H7 (cell line): ENCODE measurements around the gene KRT82. TPM values are rescaled to one million over a fixed set of nuclear protein-coding genes. Genes with fewer than 3 reads are reported as not detected.

Source experiments
- DNase-seq: peaks from one replicate; pipeline ENCODE4 v3.0.0; 2012
- H3K27me3 ChIP-seq: 2 replicates; pipeline ENCODE4 v1.6.0; 2011; ENCODE audit warnings: mild to moderate bottlenecking, low read length; ENCODE audit not compliant: control insufficient read depth, insufficient read depth
- H3K36me3 ChIP-seq: replicated peaks from 2 replicates; pipeline ENCODE4 v1.5.1; 2011; ENCODE audit warnings: low read length; ENCODE audit not compliant: control insufficient read depth, insufficient read depth
- H3K4me3 ChIP-seq: 2 replicates; pipeline ENCODE4 v1.5.1; 2011; ENCODE audit warnings: low read depth, mild to moderate bottlenecking, control low read depth, low read length, moderate library complexity; ENCODE audit not compliant: insufficient read depth
- total RNA-seq: library from RNA; depleted of rRNA; stranded (reverse); fragments of >200 nt; shearing (Covaris generic); gene quantifications from 2 replicates; pipeline ENCODE4 v1.2.3, GENCODE V29; 2014

The KRT82 gene
- total RNA-seq, 1 experiment from 2014 or later = not detected

DNA sequence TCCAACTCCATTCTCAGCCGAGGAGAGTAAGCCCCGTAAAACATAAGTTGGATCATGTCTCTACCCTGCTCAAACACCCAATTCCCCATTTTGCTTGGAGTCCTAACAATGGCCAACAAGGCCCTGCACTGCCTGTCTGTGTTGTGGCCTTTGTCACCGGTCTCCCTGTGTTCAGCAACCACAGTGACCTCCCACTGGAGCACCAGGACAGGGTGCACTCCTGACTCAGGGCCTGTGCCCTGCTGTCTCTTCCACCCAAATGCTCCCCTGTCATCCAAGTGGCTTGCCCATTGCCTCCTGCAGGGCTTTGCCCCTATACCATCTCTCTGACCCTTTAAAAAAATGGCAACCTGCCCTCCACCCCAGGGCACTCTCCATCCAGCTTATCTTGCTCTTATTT, 34.4 kb downstream of the KRT82 start:
- Histone ChIP-seq H3K36me3 (no peaks in the 10 kb centered on the region), H3K27me3 (no peaks in the 10 kb centered on the region; the same call in 1 of the 2 replicates), H3K4me3 (no peak overlapping the region)
- no peak for DNase-seq

GRCh38 chr12:52370926-52371608, 35.1 kb downstream of the KRT82 start:
- Histone ChIP-seq H3K4me3 (no peak overlapping the region), H3K27me3 (no peaks in the 10 kb centered on the region; the same call in 1 of the 2 replicates), H3K36me3 (no peaks in the 10 kb centered on the region)
- DNase-seq = no peak

- no peaks in the 10 kb centered on the region; the same call in 1 of the 2 replicates for H3K27me3 ChIP-seq
- no peaks in the 10 kb centered on the region for H3K36me3 ChIP-seq
- DNase-seq = no peak
- no peak overlapping the region for H3K4me3 ChIP-seq
Measured at GRCh38 chr12:52369809-52370208, 36.3 kb downstream of the KRT82 start.

GRCh38 chr12:52369211-52369610, 36.9 kb downstream of the KRT82 start:
- Histone ChIP-seq H3K4me3 (no peak overlapping the region), H3K27me3 (no peaks in the 10 kb centered on the region; the same call in 1 of the 2 replicates), H3K36me3 (no peaks in the 10 kb centered on the region)
- DNase-seq = no peak

- no peak overlapping the region for H3K4me3 ChIP-seq
- no peaks in the 10 kb centered on the region for H3K36me3 ChIP-seq
- H3K27me3 ChIP-seq = no peaks in the 10 kb centered on the region; the same call in 1 of the 2 replicates
- no peak for DNase-seq
Measured at GRCh38 chr12:52368508-52368907, 37.6 kb downstream of the KRT82 start.

GRCh38 chr12:52367876-52368275, 38.3 kb downstream of the KRT82 start:
- no peaks in the 10 kb centered on the region for H3K36me3 ChIP-seq
- H3K4me3 ChIP-seq = no peak overlapping the region
- no peaks in the 10 kb centered on the region; the same call in 1 of the 2 replicates for H3K27me3 ChIP-seq
- no peak for DNase-seq

DNA sequence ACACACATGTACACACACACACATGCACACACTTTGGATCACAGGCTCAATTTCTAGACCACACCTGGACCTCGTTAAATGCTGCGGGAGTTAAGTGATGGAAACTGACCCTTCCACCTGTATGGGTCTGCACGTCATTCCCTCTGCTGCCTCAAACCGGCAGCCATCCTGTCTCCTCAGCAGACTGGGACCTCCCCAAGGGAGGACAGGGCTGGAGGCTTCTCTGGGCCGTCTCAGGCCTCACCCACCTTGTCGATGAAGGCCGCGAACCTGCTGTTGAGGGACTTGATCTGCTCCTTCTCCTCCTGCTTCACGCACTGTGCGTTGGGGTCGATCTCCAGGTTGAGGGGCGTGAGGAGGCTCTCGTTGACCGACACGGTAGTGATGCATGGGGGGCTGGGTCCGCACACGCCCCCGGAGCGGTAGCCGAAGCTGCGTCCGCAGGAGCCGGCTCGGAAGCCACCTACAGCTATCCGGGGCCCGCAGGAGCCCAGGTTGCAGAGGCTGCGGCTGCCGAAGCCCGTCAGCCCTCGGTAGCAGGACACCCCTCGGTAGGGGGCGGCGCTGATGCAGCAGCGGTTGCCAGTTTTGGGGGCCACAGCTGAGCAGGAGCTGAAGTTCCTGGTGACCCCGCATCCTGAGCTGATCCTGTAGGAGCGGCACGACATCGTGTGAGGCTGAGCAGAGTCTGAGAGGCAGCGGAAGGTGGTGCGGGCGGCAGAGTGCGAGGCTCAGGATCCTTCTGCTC, 39.2 kb downstream of the KRT82 start, which contains the start of gene KRT85:
KRT85 (minus strand) TSS at position 744 of the 748 bp plus-strand sequence; CDS start at position 668, 76 bp downstream.
- Histone ChIP-seq H3K36me3 (no peaks in the 10 kb centered on the region), H3K4me3 (no peak within 1 kb of the TSS), H3K27me3 (no peaks in the 10 kb centered on the region; the same call in 1 of the 2 replicates)
- DNase-seq = no peak

DNA sequence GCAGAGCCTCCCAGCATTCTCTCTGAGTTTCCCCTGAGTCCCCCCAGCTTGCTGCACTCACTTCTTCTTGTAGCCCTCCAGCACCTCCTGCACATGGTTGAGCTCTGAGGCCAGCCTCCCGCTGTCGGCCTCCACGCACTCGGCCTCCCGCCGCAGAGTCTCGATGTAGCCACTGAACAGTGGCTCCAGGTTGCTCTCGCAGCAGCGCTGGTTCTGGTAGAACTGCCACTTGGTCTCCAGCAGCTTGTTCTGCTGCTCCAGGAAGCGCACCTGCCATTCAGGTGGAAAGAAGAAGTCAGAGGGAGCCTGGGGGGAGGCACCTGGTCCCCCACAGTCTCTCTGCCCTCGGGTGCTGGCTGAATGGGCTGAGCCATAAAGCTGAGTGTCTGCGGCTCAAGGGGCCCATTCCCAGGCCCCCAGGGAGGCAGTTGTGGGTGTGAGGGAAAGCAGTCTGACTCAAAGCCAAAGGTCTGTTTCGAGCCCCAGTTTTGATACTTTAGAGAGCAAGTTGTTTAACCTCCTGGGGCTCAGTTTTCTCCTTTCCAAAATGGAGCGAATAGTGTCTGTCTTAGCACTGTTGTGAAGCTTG, 41.1 kb downstream of the KRT82 start:
- Histone ChIP-seq H3K27me3 (no peaks in the 10 kb centered on the region; the same call in 1 of the 2 replicates), H3K36me3 (no peaks in the 10 kb centered on the region), H3K4me3 (no peak overlapping the region)
- no peak for DNase-seq

- Histone ChIP-seq H3K36me3 (no peaks in the 10 kb centered on the region), H3K4me3 (no peak overlapping the region), H3K27me3 (no peaks in the 10 kb centered on the region; the same call in 1 of the 2 replicates)
- DNase-seq = no peak
Measured at GRCh38 chr12:52364061-52364460, 42.1 kb downstream of the KRT82 start.

DNA sequence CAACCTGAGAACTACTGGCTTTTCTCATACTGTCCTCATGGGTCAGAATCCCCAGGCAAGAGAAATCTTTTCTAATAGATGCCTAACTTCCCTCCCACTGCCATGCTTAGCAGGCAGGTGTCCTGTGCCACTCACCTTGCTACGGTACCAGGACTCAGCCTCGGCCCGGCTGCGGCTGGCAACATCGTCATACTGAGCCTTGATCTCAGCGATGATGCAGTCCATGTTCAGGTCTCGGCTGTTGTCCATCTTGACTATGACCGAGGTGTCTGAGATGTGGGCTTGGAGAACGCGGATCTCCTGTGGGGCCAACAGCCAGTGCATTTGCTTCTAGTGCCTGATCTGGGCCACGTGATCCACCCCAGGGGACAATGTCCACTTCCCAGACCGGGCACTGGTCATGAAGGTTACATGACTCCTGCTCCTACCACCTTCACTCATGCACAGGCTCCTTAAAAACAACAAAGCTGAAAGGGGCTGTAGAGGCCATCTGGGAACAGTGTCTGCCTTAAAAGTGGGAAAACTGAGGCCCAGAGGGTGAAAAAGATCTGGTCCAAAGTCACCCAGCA, 42.9 kb downstream of the KRT82 start:
- Histone ChIP-seq H3K4me3 (no peak overlapping the region), H3K36me3 (no peaks in the 10 kb centered on the region), H3K27me3 (no peaks in the 10 kb centered on the region)
- no peak for DNase-seq

- peak; percentile 81 for DNase-seq
- no peak overlapping the region for H3K4me3 ChIP-seq
- H3K27me3 ChIP-seq = no peaks in the 10 kb centered on the region
- H3K36me3 ChIP-seq = no peaks in the 10 kb centered on the region
Measured at GRCh38 chr12:52362118-52362726, 43.9 kb downstream of the KRT82 start.

DNA sequence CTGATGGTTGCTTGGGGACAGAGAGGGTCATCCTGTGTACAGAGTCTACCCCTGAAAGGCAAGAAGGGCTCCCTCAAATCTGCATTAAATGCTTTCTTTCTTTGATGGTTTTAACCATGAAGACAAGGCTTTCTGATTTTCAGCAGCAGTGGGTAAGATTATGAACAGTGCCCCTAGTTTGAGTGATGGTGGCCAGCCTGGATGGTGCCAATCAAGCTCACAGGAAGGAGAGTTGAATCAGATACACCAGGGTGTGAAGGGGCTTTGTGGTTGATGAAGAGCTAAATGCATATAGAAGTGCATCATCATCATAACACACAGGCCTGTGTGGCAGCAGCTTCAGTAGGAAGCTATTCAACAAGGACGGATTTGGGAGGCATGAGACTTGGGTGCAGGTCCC, 44.6 kb downstream of the KRT82 start:
- Histone ChIP-seq H3K36me3 (no peaks in the 10 kb centered on the region), H3K27me3 (no peaks in the 10 kb centered on the region), H3K4me3 (no peak overlapping the region)
- DNase-seq = no peak

DNA sequence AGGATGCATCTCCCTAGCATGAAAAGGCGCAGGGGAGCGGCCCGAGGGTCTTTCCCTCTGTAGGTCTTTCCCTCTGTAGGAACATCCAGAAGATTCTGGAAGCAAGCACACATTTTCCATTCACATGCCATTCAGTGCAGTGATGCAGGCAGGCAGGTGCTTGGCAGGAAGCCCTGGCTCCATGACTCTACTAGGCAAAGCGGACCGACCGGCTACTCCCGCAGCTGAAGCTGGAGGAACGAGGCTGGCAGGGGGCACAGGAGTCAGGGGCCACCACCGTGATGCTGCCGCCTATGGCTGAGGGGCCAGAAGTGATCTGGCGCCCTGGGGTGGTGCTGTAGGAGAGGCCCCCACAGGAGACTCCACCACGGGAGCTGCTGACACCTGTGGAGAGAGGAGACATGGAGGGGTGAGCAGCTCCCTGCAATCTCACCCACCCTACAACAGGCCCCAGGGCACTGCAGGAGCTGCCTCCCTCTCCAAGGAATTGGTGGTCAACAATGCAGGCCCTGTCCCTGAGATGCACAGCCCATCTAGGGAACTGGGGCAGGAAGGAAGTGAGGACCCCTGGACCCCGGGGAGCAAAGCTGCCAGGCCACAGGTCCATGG, 45.4 kb downstream of the KRT82 start:
- Histone ChIP-seq H3K4me3 (no peak overlapping the region), H3K36me3 (no peaks in the 10 kb centered on the region), H3K27me3 (no peaks in the 10 kb centered on the region)
- DNase-seq = no peak

- no peaks in the 10 kb centered on the region for H3K36me3 ChIP-seq
- no peak overlapping the region for H3K4me3 ChIP-seq
- DNase-seq = no peak
- no peaks in the 10 kb centered on the region for H3K27me3 ChIP-seq
Measured at GRCh38 chr12:52360106-52360662, 46.0 kb downstream of the KRT82 start.
